IMR-90 (cell line): ENCODE results near the gene FMOD. TPM values are rescaled to one million over a fixed set of nuclear protein-coding genes. Genes with fewer than 3 reads are reported as not detected.

Source experiments
- ATAC-seq: fragments of 200-7000 bp; cut with Tn5 transposase; 2 replicates; pipeline ENCODE4 v1.9.1; 2020; ENCODE audit warnings: low read depth, mild to moderate bottlenecking, moderate library complexity
- BruUV-seq: library from RNA; stranded (reverse); fragments of 400-500 nt; replicated peaks from 2 replicates; lab custom pipeline; 2021; lab: Mats Ljungman, UMichigan
- CTCF ChIA-PET: fragments of 300-600 bp; formaldehyde crosslinking; extraction: SDS; loops from one replicate; lab custom pipeline; 2021; ENCODE audit warnings: antibody characterized with exemption; lab: Yijun Ruan, JAX
- POLR2A ChIA-PET: fragments of 300-600 bp; sonication (Branson Sonifier 250); formaldehyde crosslinking; loops from one replicate; lab custom pipeline; 2022; ENCODE audit warnings: antibody characterized with exemption; ENCODE audit not compliant: unreplicated experiment; lab: Charles Lee
- DNase-seq: peaks from one replicate; pipeline ENCODE4 v3.0.0; 2013
- H2AFZ ChIP-seq: replicated peaks from 2 replicates; pipeline ENCODE3; 2013; ENCODE audit warnings: low read length, mild to moderate bottlenecking; ENCODE audit not compliant: poor library complexity
- H2AK5ac ChIP-seq: 2 replicates; pipeline ENCODE4 v1.6.1; 2013; ENCODE audit warnings: low read depth, low read length, inconsistent platforms
- H2AK9ac ChIP-seq: replicated peaks from 2 replicates; pipeline ENCODE3; 2013; ENCODE audit warnings: mild to moderate bottlenecking, low read depth, low read length, moderate library complexity; ENCODE audit not compliant: poor library complexity
- H2BK120ac ChIP-seq: 2 replicates; pipeline ENCODE4 v1.6.1; 2013; ENCODE audit warnings: low read depth, low read length, inconsistent platforms
- H2BK15ac ChIP-seq: 3 replicates; pipeline ENCODE4 v1.6.1; 2013; ENCODE audit warnings: low read depth, low read length, inconsistent platforms
- H2BK20ac ChIP-seq: 2 replicates; pipeline ENCODE4 v1.6.1; 2013; ENCODE audit warnings: low read depth, mild to moderate bottlenecking, inconsistent platforms, low read length, moderate library complexity
- H2BK5ac ChIP-seq: 2 replicates; pipeline ENCODE4 v1.6.1; 2013; ENCODE audit warnings: mild to moderate bottlenecking, low read depth, low read length, inconsistent platforms; ENCODE audit not compliant: poor library complexity, severe bottlenecking
- H3K14ac ChIP-seq: replicated peaks from 2 replicates; pipeline ENCODE4 v1.6.1; 2013; ENCODE audit warnings: low read depth, low read length, inconsistent platforms
- H3K18ac ChIP-seq: 2 replicates; pipeline ENCODE4 v1.6.1; 2013; ENCODE audit warnings: low read depth, low read length, control low read depth
- H3K23ac ChIP-seq: 2 replicates; pipeline ENCODE4 v1.6.1; 2013; ENCODE audit warnings: low read depth, low read length, inconsistent platforms
- H3K27ac ChIP-seq: 2 replicates; pipeline ENCODE4 v1.5.1; 2013; ENCODE audit warnings: mild to moderate bottlenecking, control low read depth, low read length; ENCODE audit not compliant: insufficient read depth
- H3K27me3 ChIP-seq: 2 replicates; pipeline ENCODE4 v1.6.1; 2013; ENCODE audit warnings: low read length; ENCODE audit not compliant: control insufficient read depth, insufficient read depth
- H3K36me3 ChIP-seq: 2 replicates; pipeline ENCODE4 v1.6.1; 2013; ENCODE audit warnings: low read length, mixed read lengths; ENCODE audit not compliant: control insufficient read depth, insufficient read depth
- H3K4ac ChIP-seq: 2 replicates; pipeline ENCODE4 v1.6.1; 2013; ENCODE audit warnings: low read depth, low read length, inconsistent platforms
- H3K4me1 ChIP-seq: 2 replicates; pipeline ENCODE4 v1.6.1; 2013; ENCODE audit warnings: low read length, mixed read lengths; ENCODE audit not compliant: control insufficient read depth, insufficient read depth
- H3K4me2 ChIP-seq: 2 replicates; pipeline ENCODE4 v1.6.1; 2013; ENCODE audit warnings: low read depth, mild to moderate bottlenecking, control low read depth, low read length, moderate library complexity
- H3K4me3 ChIP-seq: 2 replicates; pipeline ENCODE4 v1.5.1; 2013; ENCODE audit warnings: low read depth, mild to moderate bottlenecking, control low read depth, low read length, moderate library complexity; ENCODE audit not compliant: insufficient read depth
- H3K56ac ChIP-seq: 2 replicates; pipeline ENCODE4 v1.6.1; 2013; ENCODE audit warnings: low read length, inconsistent platforms; ENCODE audit not compliant: insufficient read depth; ENCODE audit errors: extremely low read depth
- H3K79me1 ChIP-seq, 2 experiments: 2 replicates each; pipeline ENCODE4 v1.6.1; 2013; ENCODE audit warnings: low read length in 2 of 2, inconsistent platforms in 1 of 2, low read depth in 1 of 2
- H3K9ac ChIP-seq: 2 replicates; pipeline ENCODE4 v1.6.1; 2013; ENCODE audit warnings: low read depth, low read length, control low read depth
- H3K9me1 ChIP-seq: 2 replicates; pipeline ENCODE4 v1.6.1; 2013; ENCODE audit warnings: low read length, inconsistent platforms; ENCODE audit not compliant: insufficient read depth
- H3K9me3 ChIP-seq: 2 replicates; pipeline ENCODE4 v1.6.1; 2013; ENCODE audit warnings: low read length; ENCODE audit not compliant: control insufficient read depth, insufficient read depth
- H4K20me1 ChIP-seq: 2 replicates; pipeline ENCODE4 v1.6.1; 2013; ENCODE audit warnings: low read length, inconsistent platforms; ENCODE audit not compliant: insufficient read depth
- H4K5ac ChIP-seq: 2 replicates; pipeline ENCODE4 v1.6.1; 2013; ENCODE audit warnings: mild to moderate bottlenecking, low read depth, low read length, control low read depth
- H4K8ac ChIP-seq, 2 experiments: 2 replicates each; pipeline ENCODE4 v1.6.1; 2013; ENCODE audit warnings: low read depth in 2 of 2, low read length in 2 of 2, control low read depth in 1 of 2, inconsistent platforms in 1 of 2
- H4K91ac ChIP-seq: 2 replicates; pipeline ENCODE4 v1.6.1; 2013; ENCODE audit warnings: low read depth, low read length, inconsistent platforms; ENCODE audit not compliant: insufficient read depth
- BHLHE40 ChIP-seq: fragments of 150-350 bp; IDR thresholded peaks from 2 replicates; pipeline ENCODE4 v1.6.1; 2016; ENCODE audit warnings: mild to moderate bottlenecking, low read depth, low read length
- CEBPB ChIP-seq: IDR thresholded peaks from 2 replicates; pipeline ENCODE4 v1.6.1; 2012; ENCODE audit warnings: low read depth, low read length, improper control_type of control experiment
- CHD1 ChIP-seq: IDR thresholded peaks from 2 replicates; pipeline ENCODE4 v1.6.1; 2012; ENCODE audit warnings: low read depth, low read length, improper control_type of control experiment
- CTCF ChIP-seq: conservative IDR thresholded peaks from 2 replicates; pipeline ENCODE4 v1.5.1; 2012; ENCODE audit warnings: mild to moderate bottlenecking, low read depth, low read length, improper control_type of control experiment
- ELK1 ChIP-seq: fragments of 150-350 bp; IDR thresholded peaks from 2 replicates; pipeline ENCODE4 v1.6.1; 2016; ENCODE audit warnings: low read depth, mild to moderate bottlenecking, low read length, moderate library complexity, borderline replicate concordance
- FOS ChIP-seq: fragments of 150-350 bp; IDR thresholded peaks from 2 replicates; pipeline ENCODE4 v1.6.1; 2016; ENCODE audit warnings: low read depth, low read length
- MAFK ChIP-seq: IDR thresholded peaks from 2 replicates; pipeline ENCODE4 v1.6.1; 2012; ENCODE audit warnings: low read depth, low read length, improper control_type of control experiment
- MAZ ChIP-seq: IDR thresholded peaks from 2 replicates; pipeline ENCODE4 v1.6.1; 2012; ENCODE audit warnings: low read depth, mild to moderate bottlenecking, low read length, improper control_type of control experiment, moderate library complexity, borderline replicate concordance
- MXI1 ChIP-seq: IDR thresholded peaks from 2 replicates; pipeline ENCODE4 v1.6.1; 2012; ENCODE audit warnings: low read depth, mild to moderate bottlenecking, low read length, moderate library complexity, borderline replicate concordance
- NFE2L2 ChIP-seq: fragments of 150-350 bp; IDR thresholded peaks from 2 replicates; pipeline ENCODE4 v1.6.1; 2016; ENCODE audit warnings: low read depth, mild to moderate bottlenecking, low read length
- POLR2A ChIP-seq: IDR thresholded peaks from 2 replicates; pipeline ENCODE4 v1.6.1; 2012; ENCODE audit warnings: mild to moderate bottlenecking, low read depth, low read length
- RAD21 ChIP-seq: IDR thresholded peaks from 2 replicates; pipeline ENCODE4 v1.6.1; 2012; ENCODE audit warnings: low read length, improper control_type of control experiment
- RCOR1 ChIP-seq: IDR thresholded peaks from 2 replicates; pipeline ENCODE4 v1.6.1; 2012; ENCODE audit warnings: mild to moderate bottlenecking, low read length, improper control_type of control experiment; ENCODE audit not compliant: insufficient replicate concordance
- RFX5 ChIP-seq: IDR thresholded peaks from 2 replicates; pipeline ENCODE4 v1.8.0; 2012; ENCODE audit warnings: low read depth, mild to moderate bottlenecking, low read length, moderate library complexity
- SMC3 ChIP-seq: fragments of 150-350 bp; IDR thresholded peaks from 2 replicates; pipeline ENCODE4 v1.6.1; 2016; ENCODE audit warnings: low read depth, mild to moderate bottlenecking, antibody characterized with exemption, low read length, moderate library complexity
- USF2 ChIP-seq: fragments of 150-350 bp; IDR thresholded peaks from 2 replicates; pipeline ENCODE4 v1.6.1; 2017; ENCODE audit warnings: mild to moderate bottlenecking, antibody characterized with exemption, low read length, low read depth
- dilution Hi-C: fragments of 300-500 bp; cut with HindIII; formaldehyde crosslinking; loops from one replicate; pipeline ENCODE4 v1.14.3; 2018; ENCODE audit warnings: low sequenced_read_pairs; ENCODE audit not compliant: unreplicated experiment
- in situ Hi-C: fragments of 300-500 bp; cut with MboI; formaldehyde crosslinking; loops from 3 replicates; pipeline ENCODE4 v1.14.3; 2019; ENCODE audit warnings: low sequenced_read_pairs, inconsistent platforms, mixed read lengths
- intact Hi-C: fragments of 100-400 bp; cut with micrococcal nuclease; formaldehyde crosslinking; loops from 2 replicates; pipeline ENCODE4 v1.10.0; 2022
- polyA plus RNA-seq, 3 experiments: library from polyadenylated mRNA; depleted of rRNA; stranded (reverse); fragments of >200 nt; gene quantifications; 2 replicates each; pipeline ENCODE4 v1.2.3, GENCODE V29; 2012; ENCODE audit warnings: low replicate concordance in 1 of 3
- total RNA-seq: library from RNA; depleted of rRNA; stranded (reverse); fragments of >200 nt; gene quantifications from 2 replicates; pipeline ENCODE4 v1.2.3, GENCODE V29; 2012

The FMOD gene
- total and polyA plus RNA-seq, 2 of the 4 experiments (the other 2 are of a cell fraction) = 0.18 to 2.7 TPM

DNA sequence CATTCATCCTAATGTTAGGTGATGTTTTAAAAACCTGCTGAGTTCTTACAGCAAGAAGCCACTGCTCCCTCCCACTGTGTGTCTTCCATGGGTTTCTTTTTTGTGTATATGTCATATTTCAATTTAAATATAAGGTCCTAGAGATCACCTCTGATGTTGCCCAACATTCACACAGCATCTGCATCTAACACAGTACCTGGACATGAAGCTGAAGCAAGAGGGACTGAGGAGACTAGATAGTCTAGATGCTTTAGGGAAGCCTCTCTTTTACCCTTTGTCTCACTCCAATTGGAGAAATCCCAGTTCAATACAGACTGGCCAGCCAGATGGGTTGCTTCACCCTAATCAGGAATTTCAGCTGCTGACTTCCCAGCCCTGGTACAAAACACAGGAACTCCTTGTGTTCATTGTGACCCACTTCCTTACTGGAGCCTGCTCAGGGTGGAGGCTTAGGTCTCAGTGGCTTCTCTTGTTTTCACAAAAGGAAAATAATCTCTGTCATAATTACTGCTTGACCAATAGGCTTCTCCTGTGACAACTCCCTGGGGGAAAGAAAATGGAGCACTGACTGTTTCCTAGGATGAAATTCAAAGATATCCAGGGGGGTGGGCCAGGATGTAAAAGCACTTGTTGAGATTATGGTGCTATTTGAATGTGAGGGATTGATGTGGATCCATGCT lies 28.3 kb downstream of the FMOD start:
- ChIA-PET POLR2A (no interaction called here), CTCF (no interaction called here)
- intact Hi-C loops = no loop called here
- no peak for ATAC-seq
- Histone ChIP-seq H3K9ac (no peak overlapping the region), H3K56ac (no peak overlapping the region), H3K4me2 (no peak overlapping the region), H3K18ac (no peak overlapping the region), H3K4me1 (peaks cover 10% of the 10 kb centered on the region; the same call in 1 of the 2 replicates), H3K9me3 (no peaks in the 10 kb centered on the region), H3K36me3 (no peaks in the 10 kb centered on the region), H2BK5ac (no peak overlapping the region), H4K8ac (no peak overlapping the region), H4K91ac (no peak overlapping the region), H3K9me1 (peaks cover 6% of the 10 kb centered on the region), H2BK20ac (no peak overlapping the region), H2BK15ac (no peak overlapping the region), H3K4ac (no peak overlapping the region), H3K79me1 (no peaks in the 10 kb centered on the region), H4K5ac (no peak overlapping the region), H3K27ac (no peak overlapping the region), H2AK5ac (no peak overlapping the region), H2AFZ (no peak overlapping the region), H2BK120ac (no peak overlapping the region), H3K4me3 (no peak overlapping the region), H3K27me3 (peaks cover 57% of the 10 kb centered on the region), H3K14ac (no peak overlapping the region), H3K23ac (no peak overlapping the region; the same call in 1 of the 2 replicates), H4K20me1 (no peaks in the 10 kb centered on the region), H2AK9ac (no peak overlapping the region)
- in situ Hi-C loops = no loop called here
- TF ChIP-seq POLR2A (no peak), SMC3 (no peak), RCOR1 (no peak), CTCF (no peak), USF2 (no peak), ELK1 (no peak), CEBPB (no peak), CHD1 (no peak), BHLHE40 (no peak), MAFK (no peak), MAZ (no peak), MXI1 (no peak), RAD21 (no peak), FOS (no peak), NFE2L2 (no peak), RFX5 (no peak)
- BruUV-seq = no TSS peak
- DNase-seq = no peak
- dilution Hi-C loops = no loop called here
